ENCODE measurements around the gene XYLT1.
A peak's percentile ranks its signal among the peaks of the same experiment; 100 is the strongest.

The XYLT1 gene

DNA sequence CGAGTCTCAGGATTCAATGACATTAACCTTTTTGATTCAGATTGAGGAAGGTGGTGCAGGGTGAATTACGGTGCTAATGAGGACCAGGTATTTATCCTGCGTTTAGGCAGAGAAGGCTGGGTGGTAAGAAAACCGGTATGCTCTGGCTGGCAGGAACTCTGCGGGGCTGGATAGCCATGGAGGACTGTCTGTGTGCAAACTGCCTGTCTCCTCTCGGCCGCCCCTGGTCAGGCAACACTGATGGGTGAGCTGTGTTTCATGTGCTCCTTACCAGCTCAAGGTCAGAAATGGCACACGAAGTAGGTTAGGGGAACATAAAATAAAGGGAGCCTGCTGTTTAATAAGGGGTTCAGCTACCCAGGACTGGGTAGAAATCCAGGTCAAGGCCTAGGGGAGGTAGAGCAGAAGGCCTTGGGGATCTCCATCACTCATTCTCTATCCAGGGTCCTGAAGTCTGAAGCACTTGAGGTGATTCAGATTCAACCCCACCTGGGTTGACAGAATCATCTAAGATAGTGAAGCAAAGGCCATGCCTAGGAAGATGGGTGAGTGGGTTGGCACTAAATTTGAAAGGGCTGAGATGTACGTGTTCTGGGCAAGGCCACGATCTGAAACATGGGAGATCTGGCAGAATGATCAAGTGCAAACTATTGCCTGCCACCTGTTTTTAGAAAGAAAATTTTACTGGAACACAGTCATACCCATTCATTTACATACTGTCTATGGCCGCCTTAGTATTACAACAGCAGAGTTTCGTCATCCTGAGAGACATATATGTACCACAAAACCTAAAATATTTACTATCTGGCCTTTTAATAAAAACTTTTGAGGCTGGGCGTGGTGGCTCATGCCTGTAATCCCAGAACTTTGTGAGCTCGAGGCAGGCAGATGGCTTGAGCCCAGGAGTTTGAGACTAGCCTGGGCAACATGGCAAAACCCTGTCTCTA, 292.5 kb downstream of the XYLT1 start:
- peak; percentile 10 for DNase-seq (ENCODE audit: low read depth, low spot score)
- H3K27ac ChIP-seq, result peak overlapping the region; percentile 46

GRCh38 chr16:17177242-17177958, 293.4 kb downstream of the XYLT1 start:
- H3K27ac ChIP-seq, result peak overlapping the region; percentile 46
- DNase-seq (ENCODE audit: low read depth, low spot score), result peak; percentile 83

- no peak for DNase-seq (ENCODE audit: low read depth, low spot score)
- H3K27ac ChIP-seq, result no peak overlapping the region
These were observed 294.6 kb downstream of the XYLT1 start for GRCh38 chr16:17176199-17176598.

DNA sequence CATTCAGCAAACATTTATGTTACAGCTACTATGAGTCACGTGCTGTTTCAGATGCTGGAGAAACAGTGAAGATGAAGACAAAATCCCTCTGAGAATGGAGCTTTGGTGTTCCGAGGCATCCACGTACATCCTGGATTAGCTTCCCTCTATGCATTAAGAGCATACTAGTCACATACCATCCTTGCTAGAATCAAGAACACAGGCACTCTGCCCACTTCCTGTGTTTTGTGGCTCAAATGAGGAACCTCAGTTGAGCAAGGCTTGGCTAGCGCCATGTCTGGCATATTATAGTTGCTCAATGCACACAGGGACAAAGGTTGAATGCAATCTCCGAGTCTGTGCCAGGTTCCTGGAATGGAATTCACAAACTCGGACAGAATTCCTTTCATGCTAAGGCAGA, 297.5 kb downstream of the XYLT1 start:
- peak overlapping the region; percentile 47 for H3K27ac ChIP-seq
- peak; percentile 50 for DNase-seq (ENCODE audit: low read depth, low spot score)

DNA sequence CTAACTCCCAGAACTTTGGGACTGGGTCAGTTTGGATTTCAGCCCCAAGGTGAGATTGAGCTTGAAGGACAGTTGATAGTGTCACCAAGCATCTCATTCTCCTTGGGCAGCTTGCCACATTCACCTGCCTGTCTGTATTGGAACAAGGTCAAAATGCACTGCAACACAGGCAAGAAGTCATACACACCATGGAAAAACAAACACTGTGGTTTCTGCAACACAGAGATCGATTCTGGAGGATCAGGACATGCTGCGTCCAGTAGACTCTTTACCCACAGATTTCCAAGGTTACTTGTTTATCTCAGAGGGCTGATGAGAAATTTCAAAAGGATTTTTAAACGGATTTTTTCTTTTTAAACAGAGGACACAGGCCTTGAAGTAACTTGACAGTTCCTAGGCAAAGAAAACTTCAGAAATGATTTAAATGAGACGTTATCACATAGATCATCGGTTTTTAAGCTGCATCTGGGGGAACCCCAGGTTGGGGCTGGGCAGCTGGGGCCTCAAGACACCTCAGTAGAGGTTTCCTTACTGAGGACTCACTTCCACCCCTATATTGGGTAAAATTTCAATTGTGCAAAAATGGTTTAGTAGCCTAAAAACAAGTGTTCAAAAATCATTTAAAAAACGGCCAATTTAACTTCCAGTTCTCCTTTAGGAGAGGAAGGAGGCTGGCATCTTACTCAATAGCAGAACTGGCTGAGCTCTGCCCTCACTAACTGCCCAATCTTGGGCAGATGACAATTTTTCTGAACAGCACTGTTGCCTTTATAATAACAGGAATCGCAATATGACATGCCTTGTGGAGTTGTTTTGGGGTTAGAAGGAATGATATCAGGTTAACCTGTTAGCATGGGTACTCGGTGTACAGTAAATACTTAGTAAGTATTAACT, 299.3 kb downstream of the XYLT1 start:
- DNase-seq (ENCODE audit: low read depth, low spot score), result no peak
- no peak overlapping the region for H3K27ac ChIP-seq

- no peak for DNase-seq (ENCODE audit: low read depth, low spot score)
- H3K27ac ChIP-seq, result no peak overlapping the region
These were observed 300.3 kb downstream of the XYLT1 start for GRCh38 chr16:17170435-17170834.

GRCh38 chr16:17168181-17168580, 302.6 kb downstream of the XYLT1 start:
- no peak overlapping the region for H3K27ac ChIP-seq
- no peak for DNase-seq (ENCODE audit: low read depth, low spot score)

- H3K27ac ChIP-seq, result no peak overlapping the region
These were observed 304.7 kb downstream of the XYLT1 start for GRCh38 chr16:17166095-17166494.

GRCh38 chr16:17162560-17162959, 308.2 kb downstream of the XYLT1 start:
- H3K27ac ChIP-seq, result no peak overlapping the region
- no peak for DNase-seq (ENCODE audit: low read depth, low spot score)

More at GRCh38 chr16:17166095-17166494, 304.7 kb downstream of the XYLT1 start:
- no peak for DNase-seq (ENCODE audit: low read depth, low spot score)

DNA sequence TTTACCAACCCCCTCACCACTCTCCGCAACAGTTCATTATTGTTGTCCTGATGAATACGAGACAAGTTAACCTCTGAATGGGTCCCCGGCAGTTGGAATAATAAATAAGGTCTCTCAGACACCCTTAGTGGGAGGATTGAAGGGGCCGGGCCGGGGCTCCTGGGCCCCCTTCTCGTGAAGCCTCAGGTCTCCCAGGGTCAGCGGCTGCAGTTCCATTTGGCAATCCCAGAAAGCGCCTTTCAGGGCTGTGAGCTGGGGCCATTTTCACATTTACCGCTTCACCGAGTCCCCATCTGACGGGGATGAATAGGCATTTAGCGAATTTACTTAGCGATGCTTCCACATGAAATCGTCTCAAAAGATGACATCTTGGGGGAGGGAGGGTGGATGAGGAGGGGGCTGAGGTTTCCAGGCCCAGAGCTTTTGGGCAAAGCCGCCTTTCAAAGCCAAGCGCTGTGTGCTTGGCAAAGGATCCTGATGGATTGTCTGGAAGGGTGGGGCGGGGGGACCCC, 309.8 kb downstream of the XYLT1 start:
- no peak for DNase-seq (ENCODE audit: low read depth, low spot score)

GRCh38 chr16:17160285-17160853, 310.4 kb downstream of the XYLT1 start:
- DNase-seq (ENCODE audit: low read depth, low spot score), result no peak
- H3K27ac ChIP-seq, result no peak overlapping the region

More for the DNA sequence above, 309.8 kb downstream of the XYLT1 start:
- no peak overlapping the region for H3K27ac ChIP-seq

DNA sequence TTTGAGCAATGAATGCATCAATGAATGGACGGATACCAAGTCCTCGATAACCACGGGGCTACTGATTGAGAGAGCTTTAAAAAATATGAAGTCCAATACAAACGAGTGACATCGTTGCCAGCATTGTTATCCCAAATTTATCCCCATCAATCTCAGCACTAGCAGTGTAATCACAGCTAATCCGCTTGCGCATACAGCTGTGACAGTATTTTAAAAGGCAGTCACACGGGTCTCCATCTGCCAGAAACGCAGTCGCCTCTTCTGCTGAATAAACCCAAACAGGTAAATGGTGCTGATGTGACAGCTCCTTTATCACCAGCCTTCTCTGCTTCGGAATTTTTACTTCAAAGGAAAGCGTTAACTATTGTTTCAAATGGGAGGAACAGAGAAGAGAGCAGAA, 311.1 kb downstream of the XYLT1 start:
- H3K27ac ChIP-seq, result no peak overlapping the region
- DNase-seq (ENCODE audit: low read depth, low spot score), result no peak

GRCh38 chr16:17155936-17156335, 314.8 kb downstream of the XYLT1 start:
- DNase-seq (ENCODE audit: low read depth, low spot score), result no peak
- H3K27ac ChIP-seq, result no peak overlapping the region

DNA sequence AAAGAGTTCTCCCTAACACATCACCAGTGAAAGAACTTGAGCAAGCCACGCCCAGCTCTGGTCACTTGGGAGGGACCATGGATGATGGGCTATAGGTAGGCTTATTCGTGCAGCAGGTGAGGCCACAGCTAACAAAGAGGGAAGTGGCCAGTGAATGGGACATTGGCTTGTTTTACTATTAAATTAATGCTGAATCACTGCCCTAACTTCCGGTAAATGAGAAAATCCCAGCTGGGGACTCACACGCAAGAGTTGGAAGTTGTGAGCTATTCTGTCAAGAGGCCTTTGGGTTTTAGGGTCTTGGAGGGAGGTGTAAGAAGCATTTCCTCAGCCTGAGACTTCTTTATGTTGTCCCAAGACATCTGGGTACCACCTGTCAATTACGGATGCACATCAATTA, 315.3 kb downstream of the XYLT1 start:
- no peak for DNase-seq (ENCODE audit: low read depth, low spot score)
- H3K27ac ChIP-seq, result no peak overlapping the region

GRCh38 chr16:17154981-17155380, 315.8 kb downstream of the XYLT1 start:
- no peak overlapping the region for H3K27ac ChIP-seq
- no peak for DNase-seq (ENCODE audit: low read depth, low spot score)

GRCh38 chr16:17152311-17152710, 318.4 kb downstream of the XYLT1 start:
- DNase-seq (ENCODE audit: low read depth, low spot score), result no peak

GRCh38 chr16:17151335-17151734, 319.4 kb downstream of the XYLT1 start:
- DNase-seq (ENCODE audit: low read depth, low spot score), result no peak
- H3K27ac ChIP-seq, result no peak overlapping the region

More at GRCh38 chr16:17152311-17152710, 318.4 kb downstream of the XYLT1 start:
- H3K27ac ChIP-seq, result no peak overlapping the region

GRCh38 chr16:17149904-17150483, 320.8 kb downstream of the XYLT1 start:
- H3K27ac ChIP-seq, result no peak overlapping the region
- DNase-seq (ENCODE audit: low read depth, low spot score), result no peak

GRCh38 chr16:17147942-17148341, 322.8 kb downstream of the XYLT1 start:
- H3K27ac ChIP-seq, result no peak overlapping the region
- no peak for DNase-seq (ENCODE audit: low read depth, low spot score)
